ENCODE results near the gene REX1BD. TPM values are rescaled to one million over a fixed set of nuclear protein-coding genes. Genes with fewer than 3 reads are reported as not detected.

The REX1BD gene
- total and polyA plus RNA-seq, 2 of the 13 experiments (the other 11 are each of a cell fraction or from before 2014, with no cell fraction given) = 7.5 to 25.4 TPM

DNA sequence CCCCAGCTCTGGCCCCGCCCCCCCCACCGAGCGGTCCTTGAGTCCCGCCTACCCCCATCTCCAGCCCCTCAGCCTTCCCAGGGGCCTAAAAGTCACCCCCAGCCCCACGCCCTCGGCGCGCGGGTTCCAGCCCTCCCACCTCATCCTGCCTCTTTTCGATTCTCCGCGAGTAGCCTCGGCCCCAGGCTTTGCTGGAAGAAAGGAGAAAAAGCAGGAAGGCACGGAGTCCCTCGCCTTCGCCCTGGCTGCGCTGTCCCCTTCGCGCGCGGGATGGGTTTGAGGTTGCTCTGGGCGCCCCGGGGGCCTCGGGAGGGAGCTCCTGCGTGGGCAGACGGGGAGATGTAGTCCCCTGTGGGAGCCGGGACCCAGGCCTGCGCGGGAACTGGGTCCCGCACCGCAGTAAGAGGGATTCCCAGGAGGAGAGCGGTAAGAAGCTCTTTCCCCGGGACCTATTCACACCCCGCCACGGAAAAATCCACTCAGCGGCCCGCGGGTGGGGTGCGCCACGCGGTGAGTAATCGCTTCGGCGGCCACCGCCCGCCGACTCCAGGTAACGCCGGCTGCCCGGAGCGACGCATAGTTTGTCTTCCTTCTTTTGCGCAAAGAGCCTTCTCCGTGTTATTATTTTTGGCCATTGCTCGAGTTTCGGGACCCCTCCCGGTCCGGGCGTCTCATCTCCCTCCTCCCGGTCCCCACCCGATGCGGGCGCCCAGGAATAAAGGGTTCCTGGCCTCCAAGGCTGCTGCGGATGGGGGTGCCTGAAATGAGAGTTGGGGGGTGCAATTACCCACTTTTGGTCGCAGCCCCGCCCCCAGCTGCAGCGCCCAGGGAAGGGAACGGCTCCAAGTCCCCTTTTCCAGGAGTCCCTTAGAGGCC lies 18.9 kb downstream of the REX1BD start:
- no peak overlapping the region for H3K27ac ChIP-seq (ENCODE audit: extremely low read length, insufficient read depth, low read length)
- peaks cover 0 to 6% of the 10 kb centered on the region in 2 experiments; a peak in 2 of 5 replicates for H3K27me3 ChIP-seq (ENCODE audit: control insufficient read depth in 1 of 2, insufficient read depth in 2 of 2, low read length in 2 of 2)
- ChIA-PET POLR2A (interaction anchor here (1.0 to 1.2 kb wide), 2 partner anchors 15 to 18 kb away, joined by 3 to 4 read pairs; no protein-coding TSS in a partner anchor), CTCF (ENCODE audit: low intra/inter-chr PET ratio, low total read pairs) (no interaction called here)
- BruUV-seq (replicated peaks) = TSS peak; percentile 61
- no peaks in the 10 kb centered on the region; a peak in 1 of 5 replicates for H3K36me3 ChIP-seq (replicated peaks in 1 of 2; ENCODE audit: control insufficient read depth in 1 of 2, insufficient read depth in 2 of 2, low read length in 2 of 2)
- H3K4me3 ChIP-seq (replicated peaks in 1 of 3; ENCODE audit: insufficient read depth in 1 of 3, low read depth in 2 of 3, low read length in 3 of 3) = peak overlapping the region; percentile 67 to 82 (median 73)
- no peaks in the 10 kb centered on the region for H3K9me3 ChIP-seq (ENCODE audit: low read length)
- in situ Hi-C loops (cut with HindIII; ENCODE audit: extremely low pct_ligation_motif_present, low pct_unique_long_range_greater_than_20kb) (no loop called here), intact Hi-C loops (cut with micrococcal nuclease; ENCODE audit: unreplicated experiment) (no loop called here)
- FAIRE-seq (no peak), ATAC-seq (no peak), DNase-seq (ENCODE audit: low spot score) (no peak)
- H3K4me2 ChIP-seq (ENCODE audit: low read depth, low read length) = peak overlapping the region; percentile 90
- peaks cover 20% of the 10 kb centered on the region; the same call in 1 of the 2 replicates for H4K20me1 ChIP-seq (ENCODE audit: insufficient read depth, low read length)
- H2AFZ ChIP-seq (ENCODE audit: low read length) = no peak overlapping the region
- peak overlapping the region; percentile 62 for H3K9ac ChIP-seq (ENCODE audit: insufficient read depth, low read depth, low read length)
- peaks cover 69% of the 10 kb centered on the region for H3K4me1 ChIP-seq (ENCODE audit: insufficient read depth, low read length)
- H3K79me2 ChIP-seq (ENCODE audit: insufficient read depth, low read length) = peaks cover 26% of the 10 kb centered on the region
- WGBS (ENCODE audit: low lambda C conversion rate) = 2% methylated on average over 20 of the region's 68 CpGs
- TF ChIP-seq ZNF672 (CRISPR knock-in tag; IDR thresholded peaks at IDR 0.05) (no peak), GABPB1 (CRISPR knock-in tag; IDR thresholded peaks at IDR 0.05) (peak; percentile 18; the same call in 1 of the 2 replicates), ZNF747 (CRISPR knock-in tag; IDR thresholded peaks at IDR 0.05; ENCODE audit: borderline replicate concordance) (peak; percentile 23; the same call in 1 of the 2 replicates), AGO2 (optimal IDR thresholded peaks at IDR 0.05; ENCODE audit: low read depth, low read length) (peak; percentile 48), SATB2 (CRISPR knock-in tag; IDR thresholded peaks at IDR 0.05) (no peak), ZC3H13 (CRISPR knock-in tag; IDR thresholded peaks at IDR 0.05) (no peak), ZFP91 (CRISPR knock-in tag; IDR thresholded peaks at IDR 0.05; ENCODE audit: borderline replicate concordance) (peak; percentile 34; the same call in 1 of the 2 replicates), NFIC (IDR thresholded peaks at IDR 0.05; ENCODE audit: low read length) (no peak), HIVEP1 (CRISPR knock-in tag; IDR thresholded peaks at IDR 0.05) (peak; percentile 41; the same call in 1 of the 2 replicates), TBX2 (CRISPR knock-in tag; IDR thresholded peaks at IDR 0.05; ENCODE audit: borderline replicate concordance) (0 out of 2 replicates have a peak, but pooled peaks have one; percentile 18)
- TF ChIP-seq, protein P1, sequence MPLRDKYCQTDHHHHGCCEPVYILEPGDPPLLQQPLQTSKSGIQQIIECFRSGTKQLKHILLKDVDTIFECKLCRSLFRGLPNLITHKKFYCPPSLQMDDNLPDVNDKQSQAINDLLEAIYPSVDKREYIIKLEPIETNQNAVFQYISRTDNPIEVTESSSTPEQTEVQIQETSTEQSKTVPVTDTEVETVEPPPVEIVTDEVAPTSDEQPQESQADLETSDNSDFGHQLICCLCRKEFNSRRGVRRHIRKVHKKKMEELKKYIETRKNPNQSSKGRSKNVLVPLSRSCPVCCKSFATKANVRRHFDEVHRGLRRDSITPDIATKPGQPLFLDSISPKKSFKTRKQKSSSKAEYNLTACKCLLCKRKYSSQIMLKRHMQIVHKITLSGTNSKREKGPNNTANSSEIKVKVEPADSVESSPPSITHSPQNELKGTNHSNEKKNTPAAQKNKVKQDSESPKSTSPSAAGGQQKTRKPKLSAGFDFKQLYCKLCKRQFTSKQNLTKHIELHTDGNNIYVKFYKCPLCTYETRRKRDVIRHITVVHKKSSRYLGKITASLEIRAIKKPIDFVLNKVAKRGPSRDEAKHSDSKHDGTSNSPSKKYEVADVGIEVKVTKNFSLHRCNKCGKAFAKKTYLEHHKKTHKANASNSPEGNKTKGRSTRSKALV (CRISPR knock-in tag; IDR thresholded peaks at IDR 0.05) = peak; percentile 48; the same call in 1 of the 2 replicates
- TF ChIP-seq, protein P2, sequence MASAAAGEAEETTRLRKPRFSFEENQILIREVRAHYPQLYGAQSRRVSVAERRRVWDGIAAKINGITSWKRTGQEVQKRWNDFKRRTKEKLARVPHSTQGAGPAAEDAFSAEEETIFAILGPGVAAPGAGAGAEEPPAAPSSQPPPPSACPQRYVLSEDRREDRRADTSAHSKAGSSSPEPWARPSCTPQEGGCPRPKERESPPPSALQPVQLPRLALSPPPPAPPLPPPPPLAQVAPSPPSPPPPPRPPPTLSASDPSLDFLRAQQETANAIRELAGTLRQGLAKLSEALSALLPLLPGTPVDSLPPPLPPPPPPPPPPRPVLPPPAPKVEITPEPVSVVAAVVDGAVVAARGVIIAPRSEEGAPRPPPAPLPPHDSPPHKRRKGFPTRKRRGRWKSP (CRISPR knock-in tag; IDR thresholded peaks at IDR 0.05) = peak; percentile 36; the same call in 1 of the 2 replicates
- TF ChIP-seq, protein P3, sequence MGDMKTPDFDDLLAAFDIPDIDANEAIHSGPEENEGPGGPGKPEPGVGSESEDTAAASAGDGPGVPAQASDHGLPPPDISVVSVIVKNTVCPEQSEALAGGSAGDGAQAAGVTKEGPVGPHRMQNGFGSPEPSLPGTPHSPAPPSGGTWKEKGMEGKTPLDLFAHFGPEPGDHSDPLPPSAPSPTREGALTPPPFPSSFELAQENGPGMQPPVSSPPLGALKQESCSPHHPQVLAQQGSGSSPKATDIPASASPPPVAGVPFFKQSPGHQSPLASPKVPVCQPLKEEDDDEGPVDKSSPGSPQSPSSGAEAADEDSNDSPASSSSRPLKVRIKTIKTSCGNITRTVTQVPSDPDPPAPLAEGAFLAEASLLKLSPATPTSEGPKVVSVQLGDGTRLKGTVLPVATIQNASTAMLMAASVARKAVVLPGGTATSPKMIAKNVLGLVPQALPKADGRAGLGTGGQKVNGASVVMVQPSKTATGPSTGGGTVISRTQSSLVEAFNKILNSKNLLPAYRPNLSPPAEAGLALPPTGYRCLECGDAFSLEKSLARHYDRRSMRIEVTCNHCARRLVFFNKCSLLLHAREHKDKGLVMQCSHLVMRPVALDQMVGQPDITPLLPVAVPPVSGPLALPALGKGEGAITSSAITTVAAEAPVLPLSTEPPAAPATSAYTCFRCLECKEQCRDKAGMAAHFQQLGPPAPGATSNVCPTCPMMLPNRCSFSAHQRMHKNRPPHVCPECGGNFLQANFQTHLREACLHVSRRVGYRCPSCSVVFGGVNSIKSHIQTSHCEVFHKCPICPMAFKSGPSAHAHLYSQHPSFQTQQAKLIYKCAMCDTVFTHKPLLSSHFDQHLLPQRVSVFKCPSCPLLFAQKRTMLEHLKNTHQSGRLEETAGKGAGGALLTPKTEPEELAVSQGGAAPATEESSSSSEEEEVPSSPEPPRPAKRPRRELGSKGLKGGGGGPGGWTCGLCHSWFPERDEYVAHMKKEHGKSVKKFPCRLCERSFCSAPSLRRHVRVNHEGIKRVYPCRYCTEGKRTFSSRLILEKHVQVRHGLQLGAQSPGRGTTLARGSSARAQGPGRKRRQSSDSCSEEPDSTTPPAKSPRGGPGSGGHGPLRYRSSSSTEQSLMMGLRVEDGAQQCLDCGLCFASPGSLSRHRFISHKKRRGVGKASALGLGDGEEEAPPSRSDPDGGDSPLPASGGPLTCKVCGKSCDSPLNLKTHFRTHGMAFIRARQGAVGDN (CRISPR knock-in tag; IDR thresholded peaks at IDR 0.05) = peak; percentile 56
